ENCODE results near the gene SPAG16. TPM values are rescaled to one million over a fixed set of nuclear protein-coding genes. Genes with fewer than 3 reads are reported as not detected.

The SPAG16 gene
- total and polyA plus RNA-seq, 2 donors from 2014 or later: 35.9 to 38.5 TPM

DNA sequence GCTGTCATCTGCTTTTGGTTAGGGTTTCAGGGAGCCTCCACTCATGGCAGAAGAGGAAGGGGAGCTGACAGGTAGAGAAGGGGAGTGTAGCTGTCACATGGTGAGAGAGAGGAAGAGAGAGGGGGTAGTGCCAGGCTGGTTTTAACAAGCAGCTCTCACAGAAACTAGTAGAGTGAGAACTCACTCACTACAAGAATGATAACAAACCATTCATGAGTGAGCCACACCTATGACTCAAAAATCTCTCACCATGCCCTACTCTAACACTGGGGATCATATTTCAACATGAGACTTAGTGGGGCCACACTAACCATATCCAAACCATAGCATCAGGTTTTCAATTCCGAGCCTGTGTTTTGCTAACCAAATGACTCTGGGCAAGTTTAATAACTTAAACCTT lies 851.7 kb downstream of the SPAG16 start:
- no peaks in the 10 kb centered on the region for H3K4me1 ChIP-seq (ENCODE audit: control insufficient read depth in 2 of 3, insufficient read depth in 2 of 3, low read depth in 1 of 3, low read length in 3 of 3)
- TF ChIP-seq, protein P1, sequence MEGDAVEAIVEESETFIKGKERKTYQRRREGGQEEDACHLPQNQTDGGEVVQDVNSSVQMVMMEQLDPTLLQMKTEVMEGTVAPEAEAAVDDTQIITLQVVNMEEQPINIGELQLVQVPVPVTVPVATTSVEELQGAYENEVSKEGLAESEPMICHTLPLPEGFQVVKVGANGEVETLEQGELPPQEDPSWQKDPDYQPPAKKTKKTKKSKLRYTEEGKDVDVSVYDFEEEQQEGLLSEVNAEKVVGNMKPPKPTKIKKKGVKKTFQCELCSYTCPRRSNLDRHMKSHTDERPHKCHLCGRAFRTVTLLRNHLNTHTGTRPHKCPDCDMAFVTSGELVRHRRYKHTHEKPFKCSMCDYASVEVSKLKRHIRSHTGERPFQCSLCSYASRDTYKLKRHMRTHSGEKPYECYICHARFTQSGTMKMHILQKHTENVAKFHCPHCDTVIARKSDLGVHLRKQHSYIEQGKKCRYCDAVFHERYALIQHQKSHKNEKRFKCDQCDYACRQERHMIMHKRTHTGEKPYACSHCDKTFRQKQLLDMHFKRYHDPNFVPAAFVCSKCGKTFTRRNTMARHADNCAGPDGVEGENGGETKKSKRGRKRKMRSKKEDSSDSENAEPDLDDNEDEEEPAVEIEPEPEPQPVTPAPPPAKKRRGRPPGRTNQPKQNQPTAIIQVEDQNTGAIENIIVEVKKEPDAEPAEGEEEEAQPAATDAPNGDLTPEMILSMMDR (IDR thresholded peaks at IDR 0.05; ENCODE audit: borderline replicate concordance, extremely low read depth, insufficient read depth): no peak
- FAIRE-seq: no peak
- DNase-seq: no peak
- H3K9me3 ChIP-seq (ENCODE audit: control insufficient read depth in 2 of 3, insufficient read depth in 1 of 3, low read length in 3 of 3): no peaks in the 10 kb centered on the region
- no peak overlapping the region for H3K4me3 ChIP-seq (ENCODE audit: low read length in 3 of 3)
- no peaks in the 10 kb centered on the region for H3K27me3 ChIP-seq (ENCODE audit: control insufficient read depth, insufficient read depth, low read length)
- H3K36me3 ChIP-seq (ENCODE audit: control insufficient read depth in 2 of 3, insufficient read depth in 3 of 3, low read length in 3 of 3): no peaks in the 10 kb centered on the region
- H3K27ac ChIP-seq (ENCODE audit: low read depth in 2 of 2, low read length in 2 of 2): no peak overlapping the region
- intact Hi-C loops (cut with DNase I): no loop called here
- H3K9ac ChIP-seq (ENCODE audit: low read length in 3 of 3): no peak overlapping the region

DNA sequence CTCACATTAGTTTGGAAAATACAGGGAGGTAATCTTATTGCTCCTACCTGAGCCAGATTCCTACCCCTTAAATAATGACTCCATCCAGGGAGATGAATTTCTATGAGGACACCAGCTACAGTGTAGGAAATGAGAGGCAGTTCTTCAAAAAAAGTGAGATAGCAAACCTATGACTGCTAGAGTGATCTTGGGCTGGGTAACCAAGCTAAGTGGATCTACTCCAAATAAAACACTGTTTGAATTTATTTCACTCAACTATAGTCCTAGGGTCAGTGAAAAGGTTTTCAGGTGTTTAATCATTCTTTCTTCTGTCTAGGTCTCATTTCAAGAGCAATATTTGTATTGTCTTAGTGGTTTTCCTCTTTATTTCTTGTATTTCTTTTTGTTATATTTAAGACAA lies 854.5 kb downstream of the SPAG16 start:
- H3K9ac ChIP-seq (ENCODE audit: low read length in 3 of 3): no peak overlapping the region
- H3K4me3 ChIP-seq (ENCODE audit: low read length in 3 of 3): no peak overlapping the region
- no peaks in the 10 kb centered on the region for H3K27me3 ChIP-seq (ENCODE audit: control insufficient read depth, insufficient read depth, low read length)
- no peak for FAIRE-seq
- intact Hi-C loops (cut with DNase I): no loop called here
- no peak overlapping the region for H3K27ac ChIP-seq (ENCODE audit: low read depth in 2 of 2, low read length in 2 of 2)
- no peak for DNase-seq
- H3K9me3 ChIP-seq (ENCODE audit: control insufficient read depth in 2 of 3, insufficient read depth in 1 of 3, low read length in 3 of 3): no peaks in the 10 kb centered on the region
- no peaks in the 10 kb centered on the region for H3K36me3 ChIP-seq (ENCODE audit: control insufficient read depth in 2 of 3, insufficient read depth in 3 of 3, low read length in 3 of 3)
- TF ChIP-seq, protein P1 (IDR thresholded peaks at IDR 0.05; ENCODE audit: borderline replicate concordance, extremely low read depth, insufficient read depth): no peak
- no peaks in the 10 kb centered on the region for H3K4me1 ChIP-seq (ENCODE audit: control insufficient read depth in 2 of 3, insufficient read depth in 2 of 3, low read depth in 1 of 3, low read length in 3 of 3)

DNA sequence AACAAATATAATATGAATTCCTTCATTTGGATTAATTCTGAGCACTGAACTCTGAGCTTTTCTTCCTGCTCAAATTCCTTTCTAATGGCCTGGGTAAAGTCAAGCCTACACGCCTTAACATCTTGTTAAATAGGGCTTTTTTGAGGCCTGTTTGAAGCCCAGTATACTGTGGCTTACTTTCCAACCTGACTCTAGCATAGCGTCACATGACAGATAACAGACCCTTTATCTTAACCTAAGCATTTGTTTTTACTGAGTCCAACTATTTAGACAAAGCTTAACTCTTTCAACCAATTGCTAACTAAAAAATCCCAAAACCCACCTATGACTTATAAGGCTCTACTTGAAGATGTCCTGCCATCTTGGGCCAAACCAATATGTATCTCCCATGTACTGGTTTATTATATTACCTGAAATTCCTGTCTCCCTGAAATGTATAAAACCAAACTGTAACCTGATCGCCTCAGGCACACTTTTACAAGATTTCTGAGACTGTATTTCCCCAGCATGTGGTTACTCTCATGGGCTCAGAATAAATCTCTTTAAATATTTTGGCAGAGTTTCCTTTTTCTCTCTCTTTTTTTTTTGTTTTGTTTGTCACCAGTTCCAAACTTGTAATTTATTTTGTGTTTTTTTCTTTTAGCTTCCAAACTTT lies 855.5 kb downstream of the SPAG16 start:
- Histone ChIP-seq H3K27ac (ENCODE audit: low read depth in 2 of 2, low read length in 2 of 2) (no peak overlapping the region), H3K36me3 (ENCODE audit: control insufficient read depth in 2 of 3, insufficient read depth in 3 of 3, low read length in 3 of 3) (no peaks in the 10 kb centered on the region), H3K4me3 (ENCODE audit: low read length in 3 of 3) (no peak overlapping the region), H3K9me3 (ENCODE audit: control insufficient read depth in 2 of 3, insufficient read depth in 1 of 3, low read length in 3 of 3) (no peaks in the 10 kb centered on the region), H3K9ac (ENCODE audit: low read length in 3 of 3) (no peak overlapping the region), H3K4me1 (ENCODE audit: control insufficient read depth in 2 of 3, insufficient read depth in 2 of 3, low read depth in 1 of 3, low read length in 3 of 3) (no peaks in the 10 kb centered on the region), H3K27me3 (ENCODE audit: control insufficient read depth, insufficient read depth, low read length) (no peaks in the 10 kb centered on the region)
- TF ChIP-seq, protein P1 (IDR thresholded peaks at IDR 0.05; ENCODE audit: borderline replicate concordance, extremely low read depth, insufficient read depth): no peak
- intact Hi-C loops (cut with DNase I): no loop called here
- DNase-seq (peak in 2 of 5 donors; percentile 49 to 56), FAIRE-seq (no peak)

DNA sequence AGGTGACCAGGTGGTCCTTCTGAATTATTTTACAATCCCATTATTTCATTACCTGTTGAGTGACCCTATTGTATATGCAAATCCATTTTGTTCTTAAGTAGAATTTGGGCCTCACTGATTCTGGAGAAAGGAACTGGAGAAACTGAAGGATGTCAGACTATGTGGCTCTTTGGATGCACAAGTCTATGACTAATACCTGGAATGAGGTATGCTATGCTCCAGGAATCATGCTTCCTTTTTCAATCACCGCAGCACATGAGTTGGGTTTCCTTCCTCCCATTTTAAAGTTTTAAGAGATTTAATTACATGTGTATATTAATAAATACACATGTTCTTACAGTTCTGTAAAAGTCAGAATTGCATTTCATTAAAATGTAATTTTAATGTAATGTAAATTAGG lies 872.7 kb downstream of the SPAG16 start:
- TF ChIP-seq, protein P1 (IDR thresholded peaks at IDR 0.05; ENCODE audit: borderline replicate concordance, extremely low read depth, insufficient read depth): no peak
- Histone ChIP-seq H3K9me3 (ENCODE audit: control insufficient read depth in 2 of 3, insufficient read depth in 1 of 3, low read length in 3 of 3) (no peaks in the 10 kb centered on the region), H3K9ac (ENCODE audit: low read length in 3 of 3) (no peak overlapping the region), H3K36me3 (ENCODE audit: control insufficient read depth in 2 of 3, insufficient read depth in 3 of 3, low read length in 3 of 3) (no peaks in the 10 kb centered on the region), H3K4me3 (ENCODE audit: low read length in 3 of 3) (no peak overlapping the region), H3K4me1 (ENCODE audit: control insufficient read depth in 2 of 3, insufficient read depth in 2 of 3, low read depth in 1 of 3, low read length in 3 of 3) (no peaks in the 10 kb centered on the region), H3K27me3 (ENCODE audit: control insufficient read depth, insufficient read depth, low read length) (no peaks in the 10 kb centered on the region), H3K27ac (ENCODE audit: low read depth in 2 of 2, low read length in 2 of 2) (no peak overlapping the region)
- intact Hi-C loops (cut with DNase I): no loop called here
- DNase-seq: no peak
- FAIRE-seq: no peak

Data from kidney (tissue), 14 donors.